ENCODE measurements around the gene THSD4.

The THSD4 gene

DNA sequence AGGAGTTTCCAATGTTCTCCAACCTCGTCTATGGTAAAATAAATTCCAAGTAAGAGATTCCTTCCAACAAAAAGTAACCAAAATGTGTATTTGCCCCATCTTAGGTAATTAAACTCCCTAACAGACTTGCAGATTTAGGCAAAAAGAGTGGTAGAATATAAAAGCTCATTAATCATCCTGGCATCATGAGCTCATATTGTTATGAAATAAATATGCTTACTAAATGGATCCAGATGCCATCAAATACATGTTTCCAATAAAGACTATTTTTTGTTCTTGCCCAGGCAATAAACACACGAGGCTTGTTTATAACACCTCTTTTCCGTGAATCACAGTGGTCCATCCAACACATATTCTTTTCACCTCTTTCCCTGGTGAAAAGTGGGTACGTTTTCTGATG is 189.4 kb downstream of the THSD4 start:
- no peak overlapping the region for H3K27ac ChIP-seq (ENCODE audit: low read length)
- no peaks in the 10 kb centered on the region for H3K79me2 ChIP-seq (ENCODE audit: low read length)
- H3K36me3 ChIP-seq (replicated peaks; ENCODE audit: low read depth, low read length): no peaks in the 10 kb centered on the region
- H3K4me1 ChIP-seq (ENCODE audit: low read length): no peaks in the 10 kb centered on the region
- no peak for TF ChIP-seq EZH2phosphoT487 (IDR thresholded peaks at IDR 0.05; ENCODE audit: low read depth)
- TF ChIP-seq, protein P1, sequence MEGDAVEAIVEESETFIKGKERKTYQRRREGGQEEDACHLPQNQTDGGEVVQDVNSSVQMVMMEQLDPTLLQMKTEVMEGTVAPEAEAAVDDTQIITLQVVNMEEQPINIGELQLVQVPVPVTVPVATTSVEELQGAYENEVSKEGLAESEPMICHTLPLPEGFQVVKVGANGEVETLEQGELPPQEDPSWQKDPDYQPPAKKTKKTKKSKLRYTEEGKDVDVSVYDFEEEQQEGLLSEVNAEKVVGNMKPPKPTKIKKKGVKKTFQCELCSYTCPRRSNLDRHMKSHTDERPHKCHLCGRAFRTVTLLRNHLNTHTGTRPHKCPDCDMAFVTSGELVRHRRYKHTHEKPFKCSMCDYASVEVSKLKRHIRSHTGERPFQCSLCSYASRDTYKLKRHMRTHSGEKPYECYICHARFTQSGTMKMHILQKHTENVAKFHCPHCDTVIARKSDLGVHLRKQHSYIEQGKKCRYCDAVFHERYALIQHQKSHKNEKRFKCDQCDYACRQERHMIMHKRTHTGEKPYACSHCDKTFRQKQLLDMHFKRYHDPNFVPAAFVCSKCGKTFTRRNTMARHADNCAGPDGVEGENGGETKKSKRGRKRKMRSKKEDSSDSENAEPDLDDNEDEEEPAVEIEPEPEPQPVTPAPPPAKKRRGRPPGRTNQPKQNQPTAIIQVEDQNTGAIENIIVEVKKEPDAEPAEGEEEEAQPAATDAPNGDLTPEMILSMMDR (IDR thresholded peaks at IDR 0.05; ENCODE audit: low read depth, low read length): no peak
- no peaks in the 10 kb centered on the region for H3K27me3 ChIP-seq (ENCODE audit: low read depth, low read length)
- H3K9me3 ChIP-seq (ENCODE audit: insufficient read depth, low read length): no peaks in the 10 kb centered on the region
- no peaks in the 10 kb centered on the region for H4K20me1 ChIP-seq (ENCODE audit: insufficient read depth, low read length)
- H3K4me3 ChIP-seq (ENCODE audit: low read length): no peak overlapping the region
- H3K4me2 ChIP-seq (ENCODE audit: low read length): no peak overlapping the region
- no peak overlapping the region for H2AFZ ChIP-seq (ENCODE audit: low read depth, low read length)
- H3K9ac ChIP-seq (ENCODE audit: low read length): no peak overlapping the region

DNA sequence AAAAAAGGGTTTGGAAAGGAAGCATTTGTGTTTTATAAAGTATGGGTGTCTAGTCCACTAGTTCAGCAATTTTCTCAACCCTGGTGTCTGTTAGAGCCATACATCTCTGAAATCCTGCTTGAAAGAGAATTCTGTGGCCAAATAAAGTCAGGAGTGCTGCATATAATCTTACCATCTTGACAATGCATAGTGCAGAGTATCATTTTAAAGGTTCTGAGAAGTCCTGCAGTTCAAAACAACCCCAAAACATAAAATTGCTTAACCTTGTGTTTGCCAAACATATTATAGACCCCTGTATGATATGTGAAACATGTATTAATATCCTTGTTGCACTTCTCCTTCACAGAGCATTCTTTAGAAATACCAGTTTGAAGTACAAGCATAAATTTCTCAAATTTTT is 191.3 kb downstream of the THSD4 start:
- TF ChIP-seq, protein P1 (IDR thresholded peaks at IDR 0.05; ENCODE audit: low read depth, low read length): no peak
- TF ChIP-seq EZH2phosphoT487 (IDR thresholded peaks at IDR 0.05; ENCODE audit: low read depth): no peak
- Histone ChIP-seq H2AFZ (ENCODE audit: low read depth, low read length) (no peak overlapping the region), H3K27ac (ENCODE audit: low read length) (no peak overlapping the region), H3K9ac (ENCODE audit: low read length) (no peak overlapping the region), H3K4me1 (ENCODE audit: low read length) (no peaks in the 10 kb centered on the region), H3K79me2 (ENCODE audit: low read length) (no peaks in the 10 kb centered on the region), H4K20me1 (ENCODE audit: insufficient read depth, low read length) (no peaks in the 10 kb centered on the region), H3K9me3 (ENCODE audit: insufficient read depth, low read length) (no peaks in the 10 kb centered on the region), H3K4me3 (ENCODE audit: low read length) (no peak overlapping the region), H3K36me3 (replicated peaks; ENCODE audit: low read depth, low read length) (no peaks in the 10 kb centered on the region), H3K4me2 (ENCODE audit: low read length) (no peak overlapping the region), H3K27me3 (ENCODE audit: low read depth, low read length) (no peaks in the 10 kb centered on the region)

DNA sequence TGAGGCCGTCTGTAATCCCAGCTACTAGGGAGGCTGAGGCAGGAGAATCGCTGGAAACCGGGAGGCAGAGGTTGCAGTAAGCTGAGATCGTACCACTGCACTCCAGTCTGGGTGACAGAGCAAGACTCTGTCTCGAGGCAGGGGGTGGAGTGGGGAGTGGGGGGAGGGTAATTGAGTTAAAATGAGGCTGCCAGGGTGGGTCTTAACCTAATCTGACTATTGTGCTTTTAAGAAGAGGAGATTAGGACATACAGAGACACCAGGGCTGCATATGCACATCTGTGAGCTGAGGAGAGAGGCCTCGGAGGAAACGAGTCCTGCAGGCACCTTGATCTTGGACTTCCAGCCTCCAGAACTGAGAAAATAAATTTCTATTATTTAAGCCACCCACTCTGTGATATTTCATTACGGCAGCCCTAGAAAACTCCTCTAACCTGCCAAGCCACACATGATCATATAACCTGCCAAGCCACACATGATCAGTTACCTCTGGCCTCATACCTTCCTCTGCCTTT is 197.0 kb downstream of the THSD4 start:
- Histone ChIP-seq H4K20me1 (ENCODE audit: insufficient read depth, low read length) (no peaks in the 10 kb centered on the region), H3K4me3 (ENCODE audit: low read length) (no peak overlapping the region), H3K79me2 (ENCODE audit: low read length) (no peaks in the 10 kb centered on the region), H3K9ac (ENCODE audit: low read length) (no peak overlapping the region), H3K27ac (ENCODE audit: low read length) (no peak overlapping the region), H3K36me3 (replicated peaks; ENCODE audit: low read depth, low read length) (no peaks in the 10 kb centered on the region), H3K4me2 (ENCODE audit: low read length) (no peak overlapping the region), H2AFZ (ENCODE audit: low read depth, low read length) (no peak overlapping the region), H3K4me1 (ENCODE audit: low read length) (no peaks in the 10 kb centered on the region), H3K9me3 (ENCODE audit: insufficient read depth, low read length) (no peaks in the 10 kb centered on the region), H3K27me3 (ENCODE audit: low read depth, low read length) (no peaks in the 10 kb centered on the region)
- TF ChIP-seq, protein P1 (IDR thresholded peaks at IDR 0.05; ENCODE audit: low read depth, low read length): no peak
- TF ChIP-seq EZH2phosphoT487 (IDR thresholded peaks at IDR 0.05; ENCODE audit: low read depth): no peak

DNA sequence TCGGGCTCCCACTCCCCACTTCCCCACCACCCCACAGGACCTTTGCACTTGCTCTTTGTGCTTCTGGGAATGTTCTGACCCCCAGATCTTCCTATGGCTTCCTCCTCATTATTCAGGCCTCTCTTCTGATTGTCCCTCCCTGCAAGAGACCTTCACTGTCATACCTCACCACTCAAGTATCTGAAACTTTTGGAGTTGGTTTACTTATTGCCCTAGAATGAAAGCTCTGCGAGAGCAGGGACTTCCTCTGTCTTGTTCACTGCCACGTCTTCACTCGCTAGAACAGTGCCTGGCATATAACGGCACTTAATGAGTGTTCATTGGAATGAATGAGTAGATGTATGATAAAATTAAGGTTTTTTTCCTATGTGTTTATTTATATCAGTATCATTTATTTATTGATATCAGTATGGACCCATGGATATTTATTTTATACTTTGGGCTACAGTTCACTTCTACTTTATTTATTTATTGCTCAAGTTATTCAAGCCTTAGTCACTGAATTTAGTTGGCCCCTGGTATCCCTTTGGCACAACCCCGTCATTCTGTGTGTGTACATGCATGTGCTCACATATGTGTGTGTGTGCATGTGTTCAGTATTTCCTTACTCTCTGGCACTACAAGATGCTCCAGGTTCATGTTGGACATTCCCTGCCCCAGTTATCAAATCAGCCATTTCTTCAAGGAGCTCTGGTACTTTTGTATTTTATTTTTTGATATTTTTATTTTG is 197.6 kb downstream of the THSD4 start:
- no peak overlapping the region for H3K27ac ChIP-seq (ENCODE audit: low read length)
- H3K4me2 ChIP-seq (ENCODE audit: low read length): no peak overlapping the region

More for the DNA sequence above, 197.6 kb downstream of the THSD4 start:
- Histone ChIP-seq H3K9me3 (ENCODE audit: insufficient read depth, low read length) (0 out of 2 replicates have a peak, but pooled peaks cover 3% of the 10 kb centered on the region), H3K27me3 (ENCODE audit: low read depth, low read length) (no peaks in the 10 kb centered on the region), H3K36me3 (replicated peaks; ENCODE audit: low read depth, low read length) (no peaks in the 10 kb centered on the region), H2AFZ (ENCODE audit: low read depth, low read length) (no peak overlapping the region), H3K4me3 (ENCODE audit: low read length) (no peak overlapping the region), H3K79me2 (ENCODE audit: low read length) (no peaks in the 10 kb centered on the region), H4K20me1 (ENCODE audit: insufficient read depth, low read length) (no peaks in the 10 kb centered on the region), H3K9ac (ENCODE audit: low read length) (no peak overlapping the region), H3K4me1 (ENCODE audit: low read length) (no peaks in the 10 kb centered on the region)
- TF ChIP-seq, protein P1 (IDR thresholded peaks at IDR 0.05; ENCODE audit: low read depth, low read length): no peak
- no peak for TF ChIP-seq EZH2phosphoT487 (IDR thresholded peaks at IDR 0.05; ENCODE audit: low read depth)

Measured in OCI-LY3 (cell line).